Motor neuron (in vitro differentiated cells): Measurements from ENCODE around the gene IGSF9B. TPM values are rescaled to one million over a fixed set of nuclear protein-coding genes. Genes with fewer than 3 reads are reported as not detected.

ENCODE experiments used
- ATAC-seq, 8 experiments: fragments of 200-7000 bp; cut with Tn5 transposase; replicated peaks in 6 of 8; 2 replicates each; pipeline ENCODE4 v1.8.0; 2021; ENCODE audit warnings: mild to moderate bottlenecking in 8 of 8, moderate library complexity in 8 of 8
- H3K27ac ChIP-seq, 2 donors: fragments of 250-450 bp; sonication (Bioruptor Pico); 2 replicates each; pipeline ENCODE4 v1.9.0; 2021; ENCODE audit warnings: antibody characterized with exemption in 2 of 2, mild to moderate bottlenecking in 2 of 2, moderate library complexity in 1 of 2
- H3K4me1 ChIP-seq, 2 donors: fragments of 250-450 bp; sonication (Bioruptor Pico); replicated peaks in 1 of 2; 2 replicates each; pipeline ENCODE4 v1.6.1; 2021; ENCODE audit warnings: antibody characterized with exemption in 2 of 2, mild to moderate bottlenecking in 2 of 2, moderate library complexity in 1 of 2
- H3K4me3 ChIP-seq, 5 donors: fragments of 250-450 bp; sonication (Bioruptor Pico); 2 replicates each; pipeline ENCODE4 v1.9.0; 2021; ENCODE audit warnings: antibody characterized with exemption in 5 of 5, mild to moderate bottlenecking in 5 of 5, moderate library complexity in 4 of 5
- WGBS, 10 experiments: fragments of 450-650 bp; shearing (Covaris generic); methylation state at CpG; one replicate each; pipeline ENCODE4 v1.0.0; 2022; 5-methylcytosine and 5-hydroxymethylcytosine counted together
- in situ Hi-C, 9 experiments: fragments of 400-800 bp; cut with MboI; loops; one replicate each; pipeline ENCODE4 v1.15.0; 2021; ENCODE audit warnings: low sequenced_read_pairs in 9 of 9, low pct_unique_long_range_greater_than_20kb in 2 of 9; ENCODE audit not compliant: unreplicated experiment in 9 of 9
- total RNA-seq, 8 experiments: library from RNA; unstranded; fragments of 300-600 nt; gene quantifications; 2 replicates each; pipeline versions ENCODE4 v1.2.3 to v1.2.4, GENCODE V29; 2022

IGSF9B gene
- total RNA-seq, 8 experiments from 2014 or later, result 1.3 to 32.1 (median 9.8) TPM

DNA sequence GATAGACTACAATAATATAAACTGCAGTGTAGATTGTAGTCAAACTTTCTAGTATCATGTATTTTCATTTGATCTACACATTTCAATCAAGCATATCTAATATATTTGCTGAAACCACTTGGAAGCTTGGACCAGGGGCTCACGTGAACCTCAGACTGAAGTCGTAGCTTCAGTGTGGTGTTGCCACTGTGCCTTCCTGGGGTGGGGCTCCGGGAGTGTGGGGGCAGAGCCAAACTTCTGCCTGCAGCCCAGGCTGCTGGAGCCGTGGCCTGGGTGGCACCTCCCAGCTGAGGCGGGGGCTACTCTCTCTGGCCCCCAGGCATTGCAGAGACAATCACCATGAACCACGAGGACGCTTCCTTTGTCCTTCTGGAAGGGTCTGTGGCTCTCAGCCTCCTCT, 36.3 kb upstream of the IGSF9B start:
- no peak overlapping the region for H3K27ac ChIP-seq
- in situ Hi-C loops, result no loop called here
- 40 to 100% (median 93%) methylated on average over 1 to 6 of the region's 7 CpGs; no CpG with 5 or more reads in 5 of the 10 experiments for WGBS, 10 experiments

GRCh38 chr11:133992121-133992520, 35.4 kb upstream of the IGSF9B start:
- Histone ChIP-seq H3K4me1 (peaks cover 11 to 19% of the 10 kb centered on the region in 2 donors), H3K27ac (no peak overlapping the region), H3K4me3 (no peak overlapping the region)
- WGBS, 10 experiments, result 9 to 78% (median 60%) methylated on average over 1 to 4 of the region's 4 CpGs; no CpG with 5 or more reads in 1 of the 10 experiments
- in situ Hi-C loops, result no loop called here
- no peak for ATAC-seq

More for the DNA sequence above, 36.3 kb upstream of the IGSF9B start:
- H3K4me1 ChIP-seq, result peaks cover 2 to 9% of the 10 kb centered on the region in 2 donors
- H3K4me3 ChIP-seq, result no peak overlapping the region
- ATAC-seq, result no peak

GRCh38 chr11:133991101-133991500, 34.3 kb upstream of the IGSF9B start:
- H3K4me1 ChIP-seq, result peaks cover 20 to 25% of the 10 kb centered on the region in 2 donors
- in situ Hi-C loops, result no loop called here
- ATAC-seq, result no peak
- no peak overlapping the region for H3K27ac ChIP-seq
- 0 to 85% (median 49%) methylated on average over 1 to 4 of the region's 12 CpGs; no CpG with 5 or more reads in 7 of the 10 experiments for WGBS, 10 experiments
- no peak overlapping the region for H3K4me3 ChIP-seq

DNA sequence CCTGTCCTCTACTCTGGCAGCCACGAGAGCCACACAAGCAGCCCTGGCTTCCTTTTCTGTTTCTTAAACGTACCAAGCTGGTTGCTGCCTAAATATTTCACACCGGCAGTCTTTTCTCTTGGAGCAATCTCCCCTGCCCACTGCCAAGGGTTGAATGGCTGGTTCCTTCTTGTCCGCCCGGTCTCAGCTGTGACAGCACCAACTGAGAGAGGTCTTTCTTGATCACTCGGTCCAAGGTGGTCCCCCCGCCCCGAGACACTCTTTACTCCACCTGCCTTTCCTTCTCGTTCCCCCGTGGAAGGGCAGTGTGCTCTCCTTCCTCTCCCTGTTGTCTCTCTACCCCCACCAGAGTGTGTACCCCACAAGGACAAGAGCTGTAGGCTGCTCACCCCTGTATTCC, 33.7 kb upstream of the IGSF9B start:
- in situ Hi-C loops, result no loop called here
- 30 to 100% (median 75%) methylated on average over 1 to 9 of the region's 10 CpGs; no CpG with 5 or more reads in 3 of the 10 experiments for WGBS, 10 experiments

GRCh38 chr11:133988686-133989410, 32.1 kb upstream of the IGSF9B start:
- no peak for ATAC-seq
- 40 to 92% (median 80%) methylated on average over 1 to 12 of the region's 22 CpGs; no CpG with 5 or more reads in 1 of the 10 experiments for WGBS, 10 experiments

More for the DNA sequence above, 33.7 kb upstream of the IGSF9B start:
- Histone ChIP-seq H3K4me3 (no peak overlapping the region), H3K4me1 (peaks cover 25 to 29% of the 10 kb centered on the region in 2 donors), H3K27ac (no peak overlapping the region)
- no peak for ATAC-seq

DNA sequence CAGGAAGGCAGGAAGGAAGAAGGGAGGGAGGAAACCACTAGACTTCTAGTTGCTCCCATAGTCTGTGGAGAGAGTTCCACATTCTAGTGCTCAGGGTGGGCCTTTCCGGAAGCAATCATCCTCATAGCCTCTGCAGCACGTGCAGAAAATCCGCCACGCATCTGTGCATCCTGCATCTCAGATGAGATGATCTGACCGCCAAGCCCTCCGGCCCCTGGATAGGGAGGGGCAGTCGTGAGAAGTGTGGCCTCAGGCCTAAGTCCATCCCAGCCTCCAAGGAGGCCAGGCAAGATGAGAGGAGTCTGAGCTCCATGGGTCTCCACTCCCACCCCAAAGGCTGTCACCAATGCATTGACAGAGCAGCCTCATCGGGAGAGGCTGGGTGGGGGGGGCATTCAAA, 30.4 kb upstream of the IGSF9B start:
- WGBS, 10 experiments, result 57 to 93% (median 76%) methylated on average over 1 to 3 of the region's 8 CpGs; no CpG with 5 or more reads in 4 of the 10 experiments
- H3K4me3 ChIP-seq, result no peak overlapping the region
- no peak overlapping the region for H3K27ac ChIP-seq
- ATAC-seq, result peak in 5 of 8 experiments; percentile 7 to 41 (median 37)
- peaks cover 40 to 49% of the 10 kb centered on the region in 2 donors for H3K4me1 ChIP-seq
- in situ Hi-C loops, result no loop called here

More at GRCh38 chr11:133988686-133989410, 32.1 kb upstream of the IGSF9B start:
- in situ Hi-C loops, result no loop called here
- no peak overlapping the region for H3K4me3 ChIP-seq
- H3K4me1 ChIP-seq, result peaks cover 34 to 39% of the 10 kb centered on the region in 2 donors
- H3K27ac ChIP-seq, result no peak overlapping the region

DNA sequence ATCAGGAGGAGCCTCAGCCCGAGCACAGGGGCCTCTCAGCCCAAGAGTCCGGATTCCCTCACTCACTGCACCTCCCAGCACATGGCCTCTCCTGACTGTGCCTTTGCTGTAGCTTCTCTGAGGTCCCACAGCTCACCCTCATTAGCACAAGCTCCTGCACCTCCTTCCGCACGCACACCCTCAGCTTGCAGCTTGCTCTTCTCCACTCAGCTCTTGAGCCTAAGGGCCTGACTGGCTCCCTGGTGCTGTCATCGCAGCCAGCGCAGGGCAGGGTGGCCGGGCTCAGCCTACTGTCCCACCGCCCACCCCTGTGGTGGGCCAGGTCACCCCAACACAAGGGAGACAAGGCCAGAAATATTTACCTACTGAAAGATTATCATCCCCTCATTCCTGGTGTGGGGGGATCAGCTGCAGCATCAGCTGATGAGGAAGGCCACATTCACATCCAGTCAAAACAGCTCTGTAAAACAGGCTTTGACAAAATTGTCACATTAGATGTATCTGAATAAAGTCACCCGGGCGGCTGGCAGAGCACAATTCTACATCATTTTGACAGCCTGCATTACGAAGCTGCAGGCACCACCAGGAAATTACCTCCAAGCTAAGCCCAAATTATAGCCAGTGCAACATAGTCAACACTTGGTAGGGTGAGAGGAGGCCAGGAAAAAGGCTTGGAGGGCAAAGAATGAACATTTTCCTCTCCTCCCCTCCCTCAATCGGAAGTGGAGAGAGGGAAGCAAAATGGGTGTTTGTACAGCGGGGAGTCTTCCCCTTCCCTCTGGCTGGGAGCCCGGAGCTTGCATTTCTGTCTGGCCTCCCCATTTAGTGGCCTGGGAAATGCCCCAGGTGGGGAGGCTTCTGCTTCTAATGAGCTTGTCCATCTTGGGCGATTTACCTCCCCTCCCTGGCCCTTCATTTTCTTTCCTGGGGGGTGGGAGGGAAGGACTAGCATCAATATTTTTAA, 29.5 kb upstream of the IGSF9B start:
- WGBS, 10 experiments, result 17 to 72% (median 69%) methylated on average over 3 to 11 of the region's 15 CpGs; no CpG with 5 or more reads in 1 of the 10 experiments
- peak in 6 of 8 experiments; percentile 53 to 86 (median 78) for ATAC-seq
- H3K4me3 ChIP-seq, result no peak overlapping the region
- peak overlapping the region; percentile 71 to 75 for H3K27ac ChIP-seq
- peaks cover 43 to 52% of the 10 kb centered on the region in 2 donors for H3K4me1 ChIP-seq
- in situ Hi-C loops, result no loop called here

DNA sequence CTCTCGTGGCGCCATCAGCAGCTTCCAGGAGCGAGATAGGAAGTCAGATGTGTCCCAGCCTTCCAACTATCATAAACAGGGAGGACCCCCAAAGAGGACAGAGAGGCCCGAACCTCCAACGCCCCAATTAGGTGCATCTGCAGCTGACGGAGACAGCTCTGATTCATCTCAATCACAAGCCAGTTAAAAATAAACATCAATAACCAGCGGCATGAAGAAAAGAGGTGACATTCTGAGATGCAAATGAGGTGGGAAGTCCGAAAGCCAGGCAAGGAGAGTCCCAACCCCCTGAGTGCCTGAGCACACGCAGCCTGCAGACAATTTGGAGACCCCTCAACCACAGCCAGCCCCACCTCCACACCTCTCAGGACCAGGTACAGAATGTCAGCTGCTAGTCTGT, 28.1 kb upstream of the IGSF9B start:
- ATAC-seq, result no peak
- peaks cover 52 to 60% of the 10 kb centered on the region in 2 donors for H3K4me1 ChIP-seq
- 10 to 95% (median 71%) methylated on average over 2 to 6 of the region's 9 CpGs; no CpG with 5 or more reads in 3 of the 10 experiments for WGBS, 10 experiments
- in situ Hi-C loops, result no loop called here
- no peak overlapping the region for H3K27ac ChIP-seq
- H3K4me3 ChIP-seq, result no peak overlapping the region

DNA sequence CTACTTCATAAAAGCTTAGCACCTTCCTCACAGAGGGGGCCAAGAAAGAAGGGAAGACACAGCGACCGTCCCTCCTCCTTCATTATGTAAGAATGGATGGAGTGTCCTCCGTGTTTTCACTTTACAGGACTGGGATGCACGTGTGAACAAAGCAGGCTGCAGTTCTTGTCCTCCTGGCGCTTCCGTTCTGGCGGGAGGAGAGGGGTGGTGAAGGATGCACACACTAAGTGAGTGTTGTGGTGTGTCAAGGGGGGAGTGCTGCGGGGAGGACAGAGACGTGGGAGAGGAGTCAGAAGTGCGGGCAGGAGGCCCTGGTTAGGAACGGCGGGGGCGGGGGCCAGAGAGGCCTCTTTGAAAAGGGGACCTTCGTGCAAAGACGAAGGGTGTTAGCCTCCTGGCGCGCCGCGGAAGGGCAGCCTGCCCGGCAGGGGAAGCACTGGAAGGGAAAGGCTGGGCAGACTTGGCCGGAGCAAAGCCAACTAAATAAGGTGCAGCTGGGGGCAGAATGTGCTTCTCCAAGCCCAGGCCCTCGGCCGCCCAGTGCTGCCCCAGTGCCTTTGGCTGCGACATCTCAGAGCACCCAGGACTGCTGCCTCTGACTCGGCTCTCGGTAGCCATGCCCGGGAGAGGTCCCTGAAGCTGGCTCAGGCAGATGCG, 27.0 kb upstream of the IGSF9B start:
- H3K4me1 ChIP-seq, result peaks cover 52 to 60% of the 10 kb centered on the region in 2 donors
- H3K27ac ChIP-seq, result no peak overlapping the region
- 57 to 100% (median 80%) methylated on average over 1 to 7 of the region's 28 CpGs; no CpG with 5 or more reads in 4 of the 10 experiments for WGBS, 10 experiments
- in situ Hi-C loops, result no loop called here
- no peak for ATAC-seq
- H3K4me3 ChIP-seq, result no peak overlapping the region

DNA sequence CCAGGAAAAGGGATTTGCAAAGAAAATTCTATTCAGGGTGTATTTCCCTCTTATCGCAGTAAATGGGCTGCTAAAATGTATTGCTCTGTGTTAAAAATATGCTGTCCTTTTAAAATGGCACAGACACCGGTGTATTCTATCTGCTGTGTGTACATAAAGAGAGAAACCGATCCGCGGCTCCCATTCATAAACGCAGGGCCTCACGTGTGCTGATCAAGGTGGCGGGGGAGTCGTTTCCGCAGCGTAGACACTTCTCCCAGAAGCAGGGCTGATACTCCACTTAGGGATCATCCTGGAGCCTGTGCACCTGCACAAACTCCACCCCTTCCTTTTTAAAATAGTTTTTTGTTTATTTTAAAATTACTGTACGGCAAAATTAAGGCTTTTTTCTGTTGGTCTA, 26.1 kb upstream of the IGSF9B start:
- H3K4me3 ChIP-seq, result no peak overlapping the region
- peaks cover 50 to 57% of the 10 kb centered on the region in 2 donors for H3K4me1 ChIP-seq
- in situ Hi-C loops, result no loop called here
- WGBS, 10 experiments, result 60 to 89% (median 80%) methylated on average over 1 to 12 of the region's 12 CpGs
- no peak overlapping the region for H3K27ac ChIP-seq
- no peak for ATAC-seq

DNA sequence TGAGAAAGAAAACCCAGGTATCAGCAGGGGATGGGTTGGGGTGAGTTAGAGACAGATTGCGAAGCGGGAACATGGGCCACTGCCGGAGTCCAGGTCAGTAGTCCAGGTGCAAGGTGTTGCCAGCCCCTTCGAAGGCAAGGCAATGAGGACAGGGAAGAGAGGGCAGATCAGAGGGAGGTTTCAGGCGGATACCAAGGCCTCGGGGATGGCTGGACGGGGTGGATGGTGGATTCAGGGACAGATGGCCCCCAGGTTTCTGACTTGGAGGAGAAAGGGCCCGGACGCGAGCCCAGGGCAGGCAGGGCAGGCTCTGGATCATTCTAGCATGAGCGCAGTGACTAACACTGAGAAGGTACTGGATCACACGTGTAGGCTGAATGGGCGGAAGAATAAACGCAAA, 25.4 kb upstream of the IGSF9B start:
- ATAC-seq, result no peak
- 34 to 100% (median 85%) methylated on average over 3 to 8 of the region's 14 CpGs; no CpG with 5 or more reads in 5 of the 10 experiments for WGBS, 10 experiments
- Histone ChIP-seq H3K4me1 (peaks cover 44 to 50% of the 10 kb centered on the region in 2 donors), H3K4me3 (no peak overlapping the region), H3K27ac (no peak overlapping the region)
- in situ Hi-C loops, result no loop called here

GRCh38 chr11:133981156-133981555, 24.4 kb upstream of the IGSF9B start:
- ATAC-seq, result peak in 4 of 8 experiments; percentile 8 to 37 (median 26)
- in situ Hi-C loops, result no loop called here
- peaks cover 34 to 40% of the 10 kb centered on the region in 2 donors for H3K4me1 ChIP-seq
- no peak overlapping the region for H3K27ac ChIP-seq
- WGBS, 10 experiments, result 60 to 100% (median 85%) methylated on average over 1 to 4 of the region's 5 CpGs; no CpG with 5 or more reads in 6 of the 10 experiments
- no peak overlapping the region for H3K4me3 ChIP-seq
